RCC 7860 (cell line): ENCODE results near the gene ATP6V1E1.
A peak's percentile ranks its signal among the peaks of the same experiment; 100 is the strongest.

ENCODE experiments used
- DNase-seq: peaks from one replicate; pipeline ENCODE4 v3.0.0-alpha.2; 2015; ENCODE audit warnings: low spot score
- FAIRE-seq: peaks from 2 replicates; lab custom pipeline; 2012; peaks lifted over from hg19 to GRCh38; lab: Jason Lieb, UNC

ATP6V1E1 gene

DNA sequence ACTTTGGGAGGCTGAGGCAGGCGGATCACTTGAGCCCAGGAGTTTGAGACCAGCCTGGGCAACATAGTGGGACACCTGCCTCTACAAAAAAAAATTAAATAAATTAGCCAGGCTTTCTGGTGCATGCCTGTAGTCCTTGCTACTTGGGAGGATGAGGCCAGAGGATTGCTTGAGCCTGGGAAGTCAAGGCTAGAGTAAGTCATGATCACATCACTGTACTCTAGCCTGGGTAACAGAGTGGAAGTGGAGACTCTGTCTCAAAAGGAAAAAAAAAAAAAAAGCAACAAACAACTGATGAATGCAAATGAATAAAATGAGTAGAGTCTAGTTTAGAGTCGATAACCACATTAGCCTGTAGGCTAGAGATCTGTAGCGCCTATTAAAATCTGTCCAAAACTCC, 6.1 kb upstream of the ATP6V1E1 start:
- DNase-seq = no peak
- FAIRE-seq = no peak

DNA sequence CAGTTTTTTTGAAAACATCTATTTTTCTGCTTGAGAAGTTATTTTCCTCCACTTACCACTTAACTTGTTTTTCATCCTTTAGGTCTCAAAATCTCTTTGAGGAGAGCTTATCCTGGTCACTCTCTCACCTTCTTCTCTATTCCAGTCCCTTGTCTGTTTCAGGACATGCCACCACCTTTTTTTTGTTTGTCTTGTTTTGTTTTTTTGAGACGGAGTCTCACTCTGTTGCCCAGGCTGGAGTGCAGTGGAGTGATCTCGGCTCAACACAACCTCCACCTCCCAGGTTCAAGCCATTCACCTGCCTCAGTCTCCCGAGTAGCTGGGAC, 5.4 kb upstream of the ATP6V1E1 start:
- DNase-seq (no peak), FAIRE-seq (no peak)

DNA sequence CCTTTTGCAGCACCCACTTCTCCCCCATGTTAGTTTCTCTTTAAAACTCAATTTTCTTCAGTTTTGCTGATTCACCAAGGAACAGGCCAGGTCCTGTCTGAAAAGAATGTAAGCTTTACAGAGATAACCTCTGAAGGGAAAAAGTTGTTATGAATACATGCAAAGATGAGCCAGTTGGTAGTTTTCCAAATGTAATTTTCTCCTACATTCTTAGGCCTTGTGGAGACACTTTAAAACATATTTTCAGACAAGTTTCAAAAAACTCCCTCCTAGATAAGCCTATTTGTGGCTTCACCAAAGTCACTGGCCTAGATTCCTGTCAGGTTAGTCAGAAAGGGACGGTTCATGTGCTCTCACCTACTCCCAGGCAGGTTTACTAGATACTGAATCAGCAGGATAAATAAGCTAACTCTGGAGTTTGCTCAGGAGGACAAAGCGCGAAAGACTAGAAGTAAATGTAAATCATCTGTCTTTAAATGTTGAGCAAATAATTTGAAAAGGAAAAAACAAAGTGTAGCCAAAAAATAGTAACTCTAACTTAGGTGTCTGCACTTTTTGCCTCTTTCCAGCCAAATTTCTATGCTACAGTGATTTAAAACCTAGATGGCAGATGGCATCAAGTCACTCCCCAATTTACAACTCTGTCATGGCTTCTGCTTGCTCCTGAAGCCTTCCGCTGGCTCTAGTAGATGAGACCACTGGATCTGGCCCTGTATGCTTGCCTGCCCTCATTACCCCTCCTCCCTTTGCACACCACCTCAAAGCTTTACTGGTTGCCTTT, 4.9 kb upstream of the ATP6V1E1 start:
- FAIRE-seq = peak; percentile 96
- DNase-seq = peak; percentile 96

DNA sequence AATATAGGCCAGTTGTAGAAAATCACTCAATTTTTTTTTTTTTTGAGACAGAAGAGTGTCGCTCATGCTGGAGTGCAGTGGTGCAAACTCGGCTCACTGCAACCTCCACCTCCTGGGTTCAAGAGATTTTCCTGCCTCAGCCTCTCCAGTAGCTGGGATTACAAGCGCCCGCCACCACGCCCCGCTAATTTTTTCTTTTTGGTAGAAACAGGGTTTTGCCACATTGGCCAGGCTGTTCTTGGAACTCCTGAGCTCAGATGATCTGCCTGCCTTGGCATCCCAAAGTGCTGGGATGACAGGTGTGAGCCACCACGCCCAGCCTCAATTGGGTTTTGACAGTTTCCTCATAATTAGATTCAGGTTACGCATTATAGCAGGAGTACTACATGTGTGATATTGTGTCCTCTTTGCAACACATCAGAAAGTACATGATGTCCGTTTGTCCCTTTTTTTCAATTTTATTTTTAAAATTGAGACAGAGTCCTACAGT, 2.6 kb upstream of the ATP6V1E1 start:
- FAIRE-seq = no peak
- DNase-seq = no peak

DNA sequence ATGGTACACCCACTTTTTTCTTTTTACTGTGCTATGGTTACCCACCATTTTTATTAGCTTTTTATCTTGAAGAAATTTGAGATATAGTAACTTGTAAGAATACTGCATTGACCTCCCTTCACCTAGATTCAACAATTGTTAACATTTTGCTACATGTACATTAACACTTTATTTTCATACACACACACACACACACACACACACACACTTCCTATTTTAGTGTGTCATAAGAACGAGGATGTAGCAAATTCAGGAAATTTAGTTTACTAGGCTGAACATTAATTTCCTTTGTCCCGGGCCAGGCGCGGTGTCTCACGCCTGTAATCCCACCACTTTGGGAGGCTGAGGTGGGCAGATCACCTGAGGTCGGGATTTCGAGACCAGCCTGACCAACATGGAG, 1.1 kb upstream of the ATP6V1E1 start:
- DNase-seq (no peak), FAIRE-seq (no peak)

DNA sequence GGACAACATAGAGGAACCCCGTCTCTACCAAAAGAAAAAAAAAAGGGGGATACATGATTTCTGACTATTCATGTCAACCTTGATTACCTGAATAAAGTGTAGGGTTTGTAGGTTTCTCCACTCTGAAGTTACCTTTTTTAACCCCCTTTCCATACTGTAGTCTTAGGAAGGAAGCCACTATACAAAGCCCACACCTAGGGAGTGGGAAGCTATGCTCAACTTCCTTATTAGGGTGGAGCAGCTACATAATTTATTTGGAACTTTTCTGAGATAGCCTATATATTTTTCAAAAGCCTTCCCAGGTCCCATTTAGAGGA, 582 bp upstream of the ATP6V1E1 start:
- FAIRE-seq (no peak), DNase-seq (no peak)

DNA sequence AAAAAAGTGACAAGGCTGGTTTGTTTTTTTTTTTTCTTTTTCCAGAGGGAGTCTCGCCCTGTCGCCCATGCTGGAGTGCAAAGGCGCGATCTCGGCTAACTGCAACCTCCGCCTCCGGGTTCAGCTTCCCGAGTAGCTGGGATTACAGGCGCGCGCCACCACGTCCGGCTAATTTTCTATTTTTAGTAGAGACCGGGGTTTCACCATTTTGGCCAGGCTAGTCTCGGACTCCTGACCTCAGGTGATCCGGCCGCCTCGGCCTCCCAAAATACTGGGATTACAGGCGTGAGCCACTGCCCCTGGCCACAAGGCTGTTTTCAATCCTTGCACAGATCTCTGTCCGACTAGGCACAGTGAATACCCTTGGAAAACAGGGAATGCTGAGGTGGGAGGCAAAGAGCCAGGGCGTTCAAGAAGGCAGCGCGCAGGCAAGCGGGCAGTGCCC, 566 bp downstream of the ATP6V1E1 start:
- FAIRE-seq (no peak), DNase-seq (no peak)

DNA sequence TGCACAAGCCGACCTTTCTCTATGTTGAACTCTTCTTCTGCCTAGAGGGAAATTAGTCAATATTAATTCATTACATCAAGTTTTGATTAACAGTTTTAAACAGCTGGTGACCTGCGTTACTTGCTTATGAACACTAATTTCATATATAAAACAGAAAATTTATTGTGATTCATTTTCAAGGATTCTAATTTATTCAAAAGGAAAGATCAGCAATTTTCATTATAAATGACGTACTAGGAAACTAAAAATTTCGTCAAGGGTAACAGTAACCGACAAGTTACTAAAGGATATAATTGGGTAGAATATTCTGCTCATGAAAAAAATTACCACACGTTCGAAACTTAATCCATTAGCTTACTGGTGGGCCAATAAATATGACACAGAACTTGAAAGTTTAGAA, 15.3 kb downstream of the ATP6V1E1 start:
- DNase-seq (no peak), FAIRE-seq (no peak)

DNA sequence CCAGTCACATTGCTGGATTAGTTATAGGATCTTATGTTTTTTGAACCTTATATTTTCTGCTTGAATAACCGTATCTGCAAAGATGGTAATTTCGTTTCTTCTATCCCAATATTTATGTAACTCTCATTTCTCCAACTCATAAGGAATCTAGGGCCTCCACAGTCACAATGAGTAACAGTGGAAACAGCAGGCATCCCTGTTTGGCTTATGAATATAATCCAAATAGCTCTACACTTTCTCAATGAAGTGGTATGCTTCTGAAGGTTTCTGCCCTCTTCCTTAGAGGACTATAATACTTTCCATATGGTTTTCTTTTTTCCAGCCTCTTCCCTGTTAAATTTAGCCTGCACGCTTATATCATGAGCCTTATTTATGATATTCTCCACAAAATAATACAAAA, 16.5 kb downstream of the ATP6V1E1 start:
- DNase-seq = no peak
- FAIRE-seq = no peak

DNA sequence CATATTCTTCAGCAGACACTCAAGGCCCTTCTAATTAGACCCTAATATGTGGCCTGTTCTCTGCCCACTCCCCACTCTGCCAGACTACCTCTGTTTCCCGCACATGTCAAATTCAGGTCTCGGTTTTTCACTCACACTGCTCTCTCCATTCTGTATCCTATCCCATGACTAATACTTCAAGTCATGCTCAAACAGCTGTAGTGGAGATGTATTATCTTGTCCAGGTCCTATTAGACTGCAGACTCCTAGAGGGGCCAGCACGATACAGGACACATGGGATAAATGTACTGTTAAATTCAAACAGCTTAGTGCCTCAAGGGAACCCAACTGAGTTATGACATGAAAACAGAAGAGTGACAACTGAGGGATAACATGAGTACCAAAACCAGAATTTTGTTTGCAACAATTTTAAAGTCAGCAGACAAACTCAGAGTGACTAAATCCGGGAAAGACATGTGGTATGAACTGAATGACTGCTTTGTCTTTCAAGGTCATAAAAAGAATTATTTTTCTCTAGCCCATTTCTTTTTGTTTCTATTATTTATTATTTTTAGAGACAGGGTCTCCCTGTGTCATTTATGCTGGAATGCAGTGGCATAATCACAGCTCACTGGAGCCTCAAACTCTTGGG, 20.5 kb downstream of the ATP6V1E1 start:
- FAIRE-seq = no peak
- DNase-seq = no peak

DNA sequence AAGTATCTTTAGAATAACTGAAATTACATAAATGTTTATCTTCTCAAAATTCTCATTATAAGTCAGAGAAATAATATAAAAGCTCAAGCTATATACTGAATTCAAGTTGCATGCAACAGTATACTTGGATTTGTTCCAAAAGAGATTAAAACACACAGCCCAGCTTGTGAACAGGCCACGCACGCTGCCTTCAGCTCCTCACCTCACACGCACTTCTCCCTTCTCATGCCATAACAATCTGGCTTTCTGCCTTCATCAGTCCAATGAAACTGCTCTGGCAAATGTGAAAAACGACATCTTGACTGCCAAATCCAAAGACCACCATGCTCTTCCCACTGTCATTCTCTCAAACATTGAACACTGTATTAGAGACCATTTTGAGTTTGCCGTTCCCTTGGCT, 22.1 kb downstream of the ATP6V1E1 start:
- FAIRE-seq (no peak), DNase-seq (no peak)

DNA sequence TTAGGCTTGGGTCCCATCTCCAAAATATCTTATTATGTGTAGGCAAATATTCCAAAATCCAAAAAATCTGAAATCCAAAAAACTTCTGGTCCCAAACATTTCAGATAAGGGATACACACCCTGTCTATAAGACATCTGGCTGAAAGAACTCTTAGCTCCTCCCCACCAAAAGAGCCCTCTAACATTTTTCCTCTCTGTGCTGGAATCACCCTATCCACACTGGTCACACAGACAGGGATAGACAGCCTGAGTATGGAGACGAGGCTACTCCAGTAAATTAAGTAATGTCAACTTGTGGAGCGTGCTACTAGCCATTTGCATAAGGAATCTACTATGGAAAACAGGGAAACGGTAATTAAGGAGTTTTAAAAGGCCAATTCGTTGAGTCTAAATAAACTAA, 24.9 kb downstream of the ATP6V1E1 start:
- no peak for DNase-seq
- FAIRE-seq = no peak

DNA sequence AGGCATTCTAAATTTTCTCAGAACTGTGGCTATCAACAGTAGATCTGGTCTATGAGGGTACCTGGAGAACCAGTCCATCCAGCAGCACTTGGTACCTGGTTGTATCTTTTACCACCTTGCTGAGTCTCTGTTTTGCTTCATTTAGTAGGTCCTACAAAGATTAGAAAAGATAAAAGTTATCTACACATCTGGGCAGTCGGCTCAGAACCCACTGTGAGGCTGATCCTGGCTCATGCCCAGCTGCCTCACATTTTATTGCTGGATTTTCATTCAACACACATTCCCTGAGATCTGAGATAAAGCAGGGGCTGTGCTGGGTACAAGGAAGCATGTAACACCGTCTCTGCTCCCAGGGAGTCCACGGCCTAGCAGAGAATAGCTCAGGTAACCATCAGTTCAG, 27.5 kb downstream of the ATP6V1E1 start:
- FAIRE-seq = no peak

DNA sequence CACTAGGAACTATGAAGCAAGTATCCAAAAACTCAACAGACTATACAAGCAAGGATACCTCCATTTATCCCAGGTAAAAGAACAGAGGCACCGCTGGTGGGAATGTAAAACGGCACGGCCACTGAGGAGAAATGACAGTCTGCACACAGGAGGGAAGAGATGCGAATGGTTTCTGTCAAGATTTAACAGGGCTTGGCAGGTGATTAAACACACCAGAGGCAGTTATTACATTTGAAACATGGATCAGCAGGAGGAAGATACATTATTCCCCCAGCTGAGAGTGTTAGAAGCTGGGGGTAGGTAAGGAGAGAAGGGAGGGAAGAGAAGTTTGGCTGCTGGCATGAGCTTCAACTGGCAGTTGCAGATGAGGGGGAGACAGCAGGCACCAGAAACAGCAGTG, 30.2 kb downstream of the ATP6V1E1 start:
- DNase-seq (no peak), FAIRE-seq (no peak)

More for the DNA sequence above, 27.5 kb downstream of the ATP6V1E1 start:
- no peak for DNase-seq

DNA sequence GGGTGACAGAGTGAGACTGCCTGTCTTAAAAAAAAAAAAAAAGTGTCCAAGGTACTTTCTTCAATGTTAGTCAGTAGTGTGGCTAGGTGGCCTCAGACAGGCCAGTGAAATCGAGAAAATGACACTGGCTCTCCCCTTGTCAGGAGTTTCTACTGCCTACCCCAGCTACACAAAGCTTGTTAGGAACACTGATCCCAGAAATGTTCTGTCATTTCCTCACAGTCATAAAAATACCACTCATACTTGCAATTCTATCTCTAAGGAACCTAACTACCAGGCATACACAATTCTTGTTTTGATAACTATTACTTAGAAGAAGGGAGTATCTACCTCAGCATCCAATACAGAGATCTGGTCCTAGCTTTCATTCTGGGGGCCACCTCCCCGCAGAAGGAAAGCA, 31.3 kb downstream of the ATP6V1E1 start:
- FAIRE-seq = no peak

DNA sequence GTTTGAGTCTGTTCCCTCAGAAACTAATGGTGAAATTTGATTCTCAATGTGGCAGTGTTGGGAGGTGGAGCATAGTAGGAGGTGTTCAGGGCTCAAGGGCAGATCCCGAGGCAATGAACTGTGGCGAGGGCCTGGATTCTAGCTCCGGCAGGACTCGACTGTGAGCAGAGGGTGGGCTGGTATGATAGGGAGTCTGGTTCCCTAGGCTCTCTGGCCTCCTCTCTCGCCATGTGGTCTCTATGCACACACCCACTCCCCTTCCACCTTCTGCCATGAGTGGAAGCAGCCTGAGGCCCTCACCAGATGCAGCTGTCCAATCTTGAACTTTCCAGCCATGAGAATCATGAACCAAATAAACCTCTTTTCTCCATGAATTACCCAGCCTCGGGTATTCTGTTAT, 32.3 kb downstream of the ATP6V1E1 start:
- no peak for FAIRE-seq
- no peak for DNase-seq

More for the DNA sequence above, 31.3 kb downstream of the ATP6V1E1 start:
- no peak for DNase-seq

DNA sequence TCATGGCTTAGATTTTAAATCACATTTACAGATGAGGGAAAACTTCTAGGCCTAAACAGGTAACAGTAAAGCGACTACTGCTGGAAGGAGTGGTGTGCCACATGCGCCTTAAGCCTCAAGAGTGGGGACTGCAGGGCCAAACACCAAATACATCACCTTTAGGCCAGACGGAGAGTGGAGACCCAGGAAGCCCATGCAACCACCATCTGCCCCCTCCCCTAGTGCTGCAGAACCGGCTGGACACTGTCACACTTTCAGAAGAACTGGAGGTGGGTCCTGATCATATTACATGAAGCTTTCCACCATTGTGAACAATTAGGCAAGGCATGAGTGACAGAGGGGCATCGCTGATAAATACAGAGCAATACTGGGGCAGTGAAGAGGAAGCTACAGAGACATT, 36.3 kb downstream of the ATP6V1E1 start:
- DNase-seq (no peak), FAIRE-seq (no peak)

DNA sequence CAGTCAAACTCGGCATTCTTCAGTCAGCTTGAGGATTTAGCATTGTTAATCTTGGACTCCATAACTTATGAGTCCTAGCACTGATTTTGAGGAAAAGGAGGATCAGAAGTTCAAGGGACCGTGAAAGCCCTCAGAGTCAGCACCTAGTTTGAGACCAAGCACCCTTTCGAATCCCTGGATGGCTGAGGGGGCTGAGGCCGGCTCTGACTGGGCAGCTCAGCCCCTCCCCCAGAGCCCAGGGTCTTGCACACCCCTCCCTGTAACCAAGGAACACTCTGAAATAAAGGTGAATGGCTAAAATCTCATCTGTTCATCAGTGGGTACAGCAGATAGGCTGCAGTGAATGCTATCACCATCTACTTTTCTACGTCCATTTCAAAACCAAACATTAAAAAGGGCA, 38.0 kb downstream of the ATP6V1E1 start:
- FAIRE-seq (no peak), DNase-seq (no peak)

DNA sequence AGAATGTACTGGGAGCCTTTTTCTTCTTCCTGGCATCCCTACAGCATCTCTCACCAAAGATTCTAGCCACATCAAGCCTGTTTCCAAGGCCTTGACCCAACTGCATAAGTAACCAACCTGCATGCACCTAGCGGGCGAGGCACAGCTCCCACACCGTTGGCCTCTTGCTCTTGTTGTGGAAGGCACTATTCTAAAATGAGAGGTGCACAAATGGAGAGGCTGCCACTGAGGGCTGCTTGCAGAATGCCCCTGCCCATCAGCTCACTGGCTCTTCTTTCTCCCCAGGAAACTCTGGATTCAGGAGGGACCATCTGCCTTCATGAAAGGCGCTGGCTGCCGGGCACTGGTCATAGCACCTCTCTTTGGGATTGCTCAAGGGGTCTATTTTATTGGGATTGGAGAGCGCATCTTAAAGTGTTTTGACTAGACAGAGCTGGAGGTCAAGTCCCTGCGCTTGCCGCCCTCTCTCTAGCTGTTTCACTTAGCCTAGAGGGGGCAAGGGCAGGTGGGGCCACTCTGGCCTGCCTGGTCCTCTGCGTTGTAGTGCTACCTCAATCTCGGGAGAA, 38.7 kb downstream of the ATP6V1E1 start:
- DNase-seq (no peak), FAIRE-seq (no peak)

DNA sequence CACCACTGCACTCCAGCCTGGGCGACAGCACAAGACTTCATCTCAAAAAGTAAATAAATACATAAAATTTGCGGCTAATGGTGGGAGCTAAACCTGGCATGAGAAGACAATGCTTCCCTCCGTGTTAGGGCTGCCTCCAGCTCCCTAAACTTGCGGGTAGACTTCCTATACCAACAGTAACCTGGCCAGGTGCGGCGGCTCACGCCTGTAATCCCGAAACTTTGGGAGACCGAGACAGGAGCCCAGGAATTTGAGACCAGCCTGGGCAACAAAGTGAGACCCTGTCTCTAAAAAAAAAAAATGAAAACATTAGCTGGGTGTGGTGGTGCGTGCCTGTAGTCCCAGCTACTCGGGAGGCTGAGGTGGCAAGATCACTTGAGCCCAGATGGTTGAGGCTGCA, 39.9 kb downstream of the ATP6V1E1 start:
- DNase-seq (no peak), FAIRE-seq (no peak)

DNA sequence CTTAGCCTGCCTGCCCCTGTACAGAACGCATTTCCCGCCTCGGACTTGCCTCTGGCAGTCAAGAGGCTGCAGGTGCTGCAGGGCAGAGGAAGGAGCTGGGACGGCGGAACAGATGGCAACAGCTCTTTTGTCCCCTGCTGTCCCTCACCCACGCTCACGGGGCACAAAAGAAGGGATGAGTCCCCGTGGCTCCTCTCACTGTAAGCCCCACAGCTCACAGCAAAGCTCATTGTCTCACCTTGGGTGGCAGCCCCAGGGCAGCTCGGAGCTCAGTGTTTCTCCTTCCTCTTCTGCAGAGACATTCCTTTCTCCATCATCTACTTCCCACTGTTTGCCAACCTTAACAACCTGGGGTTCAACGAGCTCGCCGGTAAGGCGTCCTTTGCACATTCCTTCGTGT, 40.9 kb downstream of the ATP6V1E1 start:
- no peak for FAIRE-seq
- DNase-seq = no peak

DNA sequence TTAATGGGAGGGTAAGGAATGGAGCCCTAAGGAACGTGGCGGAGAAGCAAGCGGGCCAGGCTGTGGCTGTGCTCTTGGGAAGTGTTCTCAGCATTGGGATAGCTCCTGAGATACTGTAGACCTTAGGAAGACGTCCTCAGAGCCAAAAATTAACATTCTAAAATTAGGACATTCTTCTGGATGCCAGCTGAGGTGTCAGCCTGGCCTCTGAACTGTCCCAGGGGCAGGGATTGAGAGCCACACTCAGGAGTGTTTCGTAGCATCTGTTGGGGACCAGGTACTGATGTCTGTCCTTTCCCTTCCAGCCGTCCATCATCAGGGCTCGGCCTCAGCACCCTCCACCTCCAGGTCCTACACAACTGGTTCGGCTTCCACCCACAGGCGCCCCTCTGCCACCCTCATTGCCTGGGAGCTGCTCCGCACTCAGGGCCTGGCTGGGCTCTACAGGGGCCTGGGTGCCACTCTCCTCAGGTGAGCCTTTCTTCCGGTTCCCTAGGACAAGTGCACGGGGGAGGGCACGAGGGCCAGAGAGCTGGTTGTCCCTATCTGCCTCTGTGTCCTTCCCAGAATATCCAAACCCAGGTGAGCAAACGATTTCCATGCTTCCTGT, 41.6 kb downstream of the ATP6V1E1 start:
- DNase-seq = no peak
- no peak for FAIRE-seq
